HG03558 (cell line): ENCODE results near the gene ITIH5.
"Not testable (repeated sequence)": the region's sequence is repeated elsewhere in the genome, so short reads cannot be mapped to it uniquely, and the experiment has no call there.

Source experiments
- ATAC-seq: cut with Tn5 transposase; IDR thresholded peaks from one replicate; pipeline ENCODE4 v1.9.1; 2021; ENCODE audit warnings: moderate number of reproducible peaks; ENCODE audit not compliant: unreplicated experiment; ENCODE audit errors: extremely low read depth

ITIH5 gene

GRCh38 chr10:7666253-7667023 lies at the start of gene ITIH5:
ITIH5 (minus strand) TSS chr10:7666966; CDS start chr10:7666892, 74 bp downstream.
- ATAC-seq, result no peak

DNA sequence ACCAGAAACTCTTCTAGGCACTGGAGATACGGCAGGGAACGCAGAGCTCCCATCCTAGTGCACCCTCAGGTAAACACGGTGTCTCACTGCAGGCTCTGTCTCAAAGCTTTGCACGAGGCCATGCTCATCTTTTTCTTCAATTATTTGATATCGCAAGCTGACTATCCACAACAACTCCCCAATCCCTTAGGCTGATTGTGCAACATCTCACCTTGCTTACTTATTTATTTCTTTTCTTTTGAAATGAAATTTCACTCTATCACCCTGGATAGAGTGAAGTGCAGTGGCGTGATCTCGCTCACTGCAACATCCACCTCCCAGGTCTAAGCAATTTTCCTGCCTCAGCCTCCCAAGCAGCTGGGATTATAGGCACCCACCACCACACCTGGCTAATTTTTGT lies 48.7 kb upstream of the ITIH5 start:
- ATAC-seq, result no peak

DNA sequence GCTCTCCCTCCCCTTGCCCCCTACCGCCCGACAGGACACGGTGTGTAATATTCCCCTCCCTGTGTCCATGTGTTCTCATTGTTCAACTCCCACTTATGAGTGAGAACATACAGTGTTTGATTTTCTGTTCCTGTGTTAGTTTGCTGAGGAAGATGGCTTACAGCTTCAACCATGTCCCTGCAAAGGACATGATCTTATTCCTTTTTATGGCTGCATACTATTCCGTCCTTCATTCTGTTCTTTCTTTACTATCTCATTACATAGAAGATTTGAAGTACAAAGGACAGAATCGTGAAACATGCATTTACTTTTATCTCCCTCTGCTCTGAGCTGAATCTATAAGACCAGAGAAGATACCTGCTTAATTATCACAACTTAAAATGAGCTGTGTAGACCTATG lies 44.3 kb upstream of the ITIH5 start:
- not testable (repeated sequence) for ATAC-seq

DNA sequence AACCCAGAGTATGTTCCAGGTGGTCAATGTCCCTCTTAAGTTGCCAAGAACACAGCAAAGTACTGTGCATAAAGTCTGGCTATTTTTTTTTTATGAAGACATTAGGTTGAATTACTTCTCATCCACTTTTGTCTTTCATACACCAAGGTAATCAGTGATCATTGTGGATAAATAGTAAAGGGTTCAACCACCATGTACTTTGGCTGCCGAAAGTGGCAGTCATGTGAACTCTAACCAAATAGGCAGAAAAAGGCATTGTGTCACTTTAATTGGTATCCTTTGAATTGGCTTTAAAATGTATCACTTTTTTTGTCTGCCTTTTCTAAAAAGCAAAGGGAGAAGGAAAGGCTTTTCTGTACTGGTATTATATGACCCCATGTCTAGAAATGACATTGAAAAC lies 43.7 kb upstream of the ITIH5 start:
- no peak for ATAC-seq

DNA sequence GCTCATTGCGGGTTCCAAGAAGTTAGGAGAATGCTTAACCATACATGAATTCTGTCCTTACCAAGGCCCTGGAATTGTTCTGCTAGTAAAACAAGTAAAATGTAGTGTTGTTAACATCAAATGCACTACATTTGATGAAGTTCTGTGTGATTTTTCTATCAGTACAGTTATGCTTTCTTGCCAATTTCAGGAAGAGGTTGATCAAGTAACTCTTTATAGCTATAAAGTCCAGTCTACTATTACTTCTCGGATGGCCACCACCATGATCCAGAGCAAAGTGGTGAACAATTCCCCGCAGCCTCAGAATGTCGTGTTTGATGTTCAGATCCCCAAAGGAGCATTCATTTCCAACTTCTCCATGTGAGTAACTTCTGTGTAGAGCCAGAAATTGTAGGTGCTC lies 42.1 kb upstream of the ITIH5 start:
- no peak for ATAC-seq

GRCh38 chr10:7707858-7708622 lies 41.3 kb upstream of the ITIH5 start:
- no peak for ATAC-seq

- ATAC-seq, result no peak
These were observed 40.3 kb upstream of the ITIH5 start for GRCh38 chr10:7707102-7707501.

DNA sequence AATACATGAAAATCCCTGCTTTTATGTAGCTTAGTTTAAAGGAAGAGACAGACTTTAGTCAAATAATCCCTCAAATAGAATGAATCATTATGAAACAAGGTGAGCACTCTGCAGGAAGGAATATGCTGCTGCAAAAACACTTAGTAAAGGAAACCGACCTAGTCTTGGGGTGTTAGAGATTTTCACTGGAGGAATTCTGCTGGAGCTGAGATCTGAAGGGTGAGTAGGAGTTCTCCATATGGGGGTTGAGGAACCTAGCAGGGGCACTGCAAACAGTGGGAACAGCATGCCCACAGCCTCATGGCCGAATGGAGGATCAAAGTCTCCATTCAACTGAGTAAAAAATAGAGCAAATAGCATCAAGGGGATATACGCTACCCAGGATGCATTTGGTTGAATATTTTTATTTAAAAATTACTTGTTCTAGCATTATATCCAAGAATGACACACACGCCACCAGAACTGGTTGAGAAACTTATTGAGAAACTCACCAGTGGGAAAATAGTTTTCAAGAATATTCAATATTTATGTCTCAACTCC lies 39.8 kb upstream of the ITIH5 start:
- no peak for ATAC-seq

DNA sequence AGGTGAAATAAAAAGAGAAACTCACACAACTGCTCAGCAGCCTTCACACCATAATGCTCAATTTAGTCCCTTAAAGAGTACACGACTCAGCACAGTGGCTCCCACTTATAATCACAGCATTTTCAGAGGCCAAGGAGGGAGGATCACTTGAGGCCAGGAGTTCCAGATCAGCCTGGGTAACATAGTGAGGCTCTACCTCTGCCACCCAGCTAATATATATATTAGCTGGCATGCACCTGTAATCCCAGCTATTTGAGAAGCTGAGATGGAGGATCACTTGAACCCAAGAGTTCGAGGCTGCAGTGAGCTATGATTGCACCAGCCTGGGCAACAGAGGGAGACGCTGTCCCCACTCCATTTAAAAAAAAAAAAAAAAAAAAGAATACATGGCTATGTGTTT lies 38.6 kb upstream of the ITIH5 start:
- no peak for ATAC-seq

DNA sequence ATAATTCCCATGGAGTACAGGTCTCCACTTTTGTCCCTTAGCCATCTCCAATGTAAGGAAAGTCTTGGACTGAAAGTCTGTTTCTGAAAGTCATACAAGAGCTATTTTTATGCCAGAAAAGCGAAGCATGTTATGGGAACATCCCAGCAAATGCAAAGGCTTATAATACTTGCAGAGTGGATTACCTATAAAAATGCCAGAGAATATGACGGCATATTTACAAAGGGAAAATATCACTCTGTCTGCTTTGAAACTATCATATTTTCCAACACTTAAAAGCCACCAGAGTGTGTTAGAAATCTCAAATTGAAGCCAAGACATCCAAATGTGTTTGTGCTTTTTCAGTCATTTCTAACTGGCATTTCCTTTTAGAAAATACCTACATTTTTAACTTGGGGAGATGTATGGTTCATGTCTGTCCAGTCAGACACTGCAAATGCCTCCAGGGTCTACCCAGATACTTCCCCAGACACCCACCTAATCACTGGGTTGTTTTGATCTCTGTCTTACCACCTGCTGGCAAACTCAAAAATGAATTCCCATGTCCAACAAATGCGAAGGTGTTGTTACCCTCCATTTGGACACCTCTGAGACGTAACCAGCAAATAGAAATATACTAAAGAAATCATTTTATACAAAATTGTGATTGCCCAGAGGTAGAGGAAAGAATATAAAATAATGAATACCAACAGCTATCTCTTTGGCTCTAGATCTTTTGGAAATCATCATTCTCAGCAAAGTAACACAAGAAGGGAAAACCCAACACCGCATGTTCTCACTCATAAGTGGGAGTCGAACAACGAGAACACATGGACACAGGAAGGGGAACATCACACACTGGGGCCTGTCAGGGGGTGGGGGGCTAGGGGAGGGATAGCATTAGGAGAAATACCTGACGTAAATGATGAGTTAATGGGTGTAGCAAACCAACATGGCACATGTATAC lies 37.6 kb upstream of the ITIH5 start:
- ATAC-seq, result no peak

DNA sequence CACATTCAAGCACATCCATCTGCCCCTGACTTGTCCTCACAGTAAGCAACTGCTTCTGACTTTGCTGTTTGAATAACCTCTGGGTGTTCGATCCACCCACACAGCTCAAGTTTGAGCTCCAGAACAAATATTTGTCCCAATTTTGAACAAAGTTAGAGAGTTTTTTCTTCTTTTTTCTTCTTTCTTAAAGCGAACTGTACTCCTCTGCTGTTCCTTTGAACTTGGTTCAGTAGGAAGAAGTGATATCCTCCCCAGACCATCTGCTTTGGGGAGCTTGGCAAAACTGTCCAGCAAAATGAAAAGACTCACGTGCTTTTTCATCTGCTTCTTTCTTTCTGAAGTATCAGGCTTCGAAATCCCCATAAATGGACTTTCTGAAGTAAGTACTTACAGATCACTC lies 36.4 kb upstream of the ITIH5 start, which contains the start of gene ITIH2:
Gene ITIH2, plus strand, starts transcription at position 177 of the 400 bp plus-strand sequence. Its CDS starts 119 bp downstream, at position 296.
- no peak for ATAC-seq

GRCh38 chr10:7702288-7702812 lies 35.6 kb upstream of the ITIH5 start:
- ATAC-seq, result no peak

- no peak for ATAC-seq
These were observed 34.5 kb upstream of the ITIH5 start for GRCh38 chr10:7701158-7701742.

GRCh38 chr10:7700577-7701125 lies 33.9 kb upstream of the ITIH5 start:
- ATAC-seq, result no peak

- no peak for ATAC-seq
These were observed 30.7 kb upstream of the ITIH5 start for GRCh38 chr10:7697426-7697825.

GRCh38 chr10:7696545-7696944 lies 29.8 kb upstream of the ITIH5 start:
- ATAC-seq, result no peak

- not testable (repeated sequence) for ATAC-seq
These were observed 26.4 kb upstream of the ITIH5 start for GRCh38 chr10:7693194-7693593.

- ATAC-seq, result not testable (repeated sequence)
These were observed 25.6 kb upstream of the ITIH5 start for GRCh38 chr10:7692368-7692767.

- not testable (repeated sequence) for ATAC-seq
These were observed 24.3 kb upstream of the ITIH5 start for GRCh38 chr10:7690885-7691597.
